Measurements from ENCODE around the gene INSIG2. TPM values are rescaled to one million over a fixed set of nuclear protein-coding genes. Genes with fewer than 3 reads are reported as not detected.

INSIG2 gene
- total RNA-seq, 1 experiment from 2014 or later = 15.0 TPM

DNA sequence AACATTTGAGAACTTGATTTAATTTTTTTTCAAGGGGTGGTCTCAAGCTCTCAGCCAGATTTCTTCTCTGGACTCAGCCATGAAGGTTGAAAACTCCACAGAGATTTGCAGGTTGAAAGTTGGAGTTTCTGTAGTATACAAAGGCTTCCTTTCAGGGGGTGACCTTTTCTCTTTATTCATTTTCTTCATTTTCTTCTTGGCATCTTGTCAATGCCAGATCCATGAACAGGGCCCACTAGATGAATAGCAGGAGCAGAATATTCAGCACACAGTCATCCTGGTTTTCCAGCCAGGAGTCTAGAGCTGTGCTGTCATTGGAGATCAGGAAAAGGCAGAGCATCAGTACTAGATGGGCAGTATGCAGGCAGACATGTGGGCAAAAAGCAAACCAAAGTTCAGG, 62.0 kb downstream of the INSIG2 start:
- intact Hi-C loops (cut with micrococcal nuclease) = no loop called here
- Mint-ChIP-seq H3K27me3 (ENCODE audit: insufficient read depth, unreplicated experiment) (no peaks in the 10 kb centered on the region), H3K4me3 (ENCODE audit: unreplicated experiment) (no peak overlapping the region), H3K36me3 (ENCODE audit: insufficient read depth, unreplicated experiment) (no peaks in the 10 kb centered on the region), H3K27ac (ENCODE audit: low read depth, unreplicated experiment) (no peak overlapping the region), H3K9me3 (ENCODE audit: unreplicated experiment) (no peaks in the 10 kb centered on the region), H3K4me1 (ENCODE audit: insufficient read depth, unreplicated experiment) (no peaks in the 10 kb centered on the region)
- TF ChIP-seq, protein P1, sequence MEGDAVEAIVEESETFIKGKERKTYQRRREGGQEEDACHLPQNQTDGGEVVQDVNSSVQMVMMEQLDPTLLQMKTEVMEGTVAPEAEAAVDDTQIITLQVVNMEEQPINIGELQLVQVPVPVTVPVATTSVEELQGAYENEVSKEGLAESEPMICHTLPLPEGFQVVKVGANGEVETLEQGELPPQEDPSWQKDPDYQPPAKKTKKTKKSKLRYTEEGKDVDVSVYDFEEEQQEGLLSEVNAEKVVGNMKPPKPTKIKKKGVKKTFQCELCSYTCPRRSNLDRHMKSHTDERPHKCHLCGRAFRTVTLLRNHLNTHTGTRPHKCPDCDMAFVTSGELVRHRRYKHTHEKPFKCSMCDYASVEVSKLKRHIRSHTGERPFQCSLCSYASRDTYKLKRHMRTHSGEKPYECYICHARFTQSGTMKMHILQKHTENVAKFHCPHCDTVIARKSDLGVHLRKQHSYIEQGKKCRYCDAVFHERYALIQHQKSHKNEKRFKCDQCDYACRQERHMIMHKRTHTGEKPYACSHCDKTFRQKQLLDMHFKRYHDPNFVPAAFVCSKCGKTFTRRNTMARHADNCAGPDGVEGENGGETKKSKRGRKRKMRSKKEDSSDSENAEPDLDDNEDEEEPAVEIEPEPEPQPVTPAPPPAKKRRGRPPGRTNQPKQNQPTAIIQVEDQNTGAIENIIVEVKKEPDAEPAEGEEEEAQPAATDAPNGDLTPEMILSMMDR (IDR thresholded peaks at IDR 0.05; ENCODE audit: unreplicated experiment) = no peak
- ChIA-PET CTCF (interaction anchor here (0.6 to 0.7 kb wide), 2 partner anchors 32 to 47 kb away, joined by 3 to 4 read pairs; no protein-coding TSS in a partner anchor), POLR2A (no interaction called here)
- BruUV-seq (replicated peaks) = no TSS peak
- no peak for DNase-seq (ENCODE audit: unreplicated experiment)

DNA sequence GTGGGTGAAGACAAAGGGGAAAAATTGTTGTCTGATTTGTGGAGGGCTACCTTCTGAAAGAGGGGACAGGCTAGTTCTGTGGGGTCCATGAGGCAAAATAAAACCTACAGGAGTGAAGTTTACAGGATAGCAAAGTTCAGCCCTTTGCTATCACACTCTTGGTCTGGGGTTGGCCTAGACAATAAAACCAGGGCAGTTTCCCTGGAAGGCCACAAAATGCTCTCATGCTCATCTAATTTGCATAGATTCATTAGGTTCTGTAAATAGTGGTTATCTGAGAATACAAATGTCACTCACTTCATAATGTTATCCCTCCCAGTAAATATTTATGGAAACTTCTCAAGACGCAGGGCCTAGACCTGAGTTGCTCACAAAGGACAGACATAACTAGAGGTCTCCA, 63.6 kb downstream of the INSIG2 start:
- Mint-ChIP-seq H3K4me3 (ENCODE audit: unreplicated experiment) (no peak overlapping the region), H3K27ac (ENCODE audit: low read depth, unreplicated experiment) (no peak overlapping the region), H3K9me3 (ENCODE audit: unreplicated experiment) (peaks cover 9% of the 10 kb centered on the region), H3K27me3 (ENCODE audit: insufficient read depth, unreplicated experiment) (peaks cover 7% of the 10 kb centered on the region), H3K4me1 (ENCODE audit: insufficient read depth, unreplicated experiment) (no peaks in the 10 kb centered on the region), H3K36me3 (ENCODE audit: insufficient read depth, unreplicated experiment) (no peaks in the 10 kb centered on the region)
- intact Hi-C loops (cut with micrococcal nuclease) = no loop called here
- DNase-seq (ENCODE audit: unreplicated experiment) = no peak
- TF ChIP-seq, protein P1 (IDR thresholded peaks at IDR 0.05; ENCODE audit: unreplicated experiment) = no peak
- ChIA-PET CTCF (no interaction called here), POLR2A (no interaction called here)
- BruUV-seq (replicated peaks) = no TSS peak

DNA sequence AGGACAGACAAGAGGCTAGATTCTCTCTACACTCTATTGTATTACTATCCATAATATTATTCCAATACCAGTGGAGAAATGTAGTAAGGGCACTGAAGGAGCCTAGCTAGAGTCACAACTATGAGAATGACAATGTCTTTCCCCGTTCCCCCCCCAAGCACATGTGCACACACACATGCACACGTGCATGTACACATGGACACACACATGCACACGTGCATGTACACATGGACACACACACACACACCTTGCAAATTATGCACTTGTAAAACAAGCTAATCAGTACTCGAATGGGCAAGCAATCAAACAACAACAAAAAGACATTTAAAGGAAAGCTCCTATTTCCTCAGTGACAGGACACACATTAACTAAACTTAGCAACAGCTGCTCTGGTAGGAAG, 65.2 kb downstream of the INSIG2 start:
- Mint-ChIP-seq H3K9me3 (ENCODE audit: unreplicated experiment) (peaks cover 9% of the 10 kb centered on the region), H3K36me3 (ENCODE audit: insufficient read depth, unreplicated experiment) (no peaks in the 10 kb centered on the region), H3K4me1 (ENCODE audit: insufficient read depth, unreplicated experiment) (no peaks in the 10 kb centered on the region), H3K4me3 (ENCODE audit: unreplicated experiment) (no peak overlapping the region), H3K27ac (ENCODE audit: low read depth, unreplicated experiment) (no peak overlapping the region), H3K27me3 (ENCODE audit: insufficient read depth, unreplicated experiment) (peaks cover 21% of the 10 kb centered on the region)
- no TSS peak for BruUV-seq (replicated peaks)
- ChIA-PET POLR2A (no interaction called here), CTCF (interaction anchor here (1.4 to 1.6 kb wide), 2 partner anchors 49 to 107 kb away, joined by 3 to 6 read pairs; no protein-coding TSS in a partner anchor)
- intact Hi-C loops (cut with micrococcal nuclease) = no loop called here
- TF ChIP-seq, protein P1 (IDR thresholded peaks at IDR 0.05; ENCODE audit: unreplicated experiment) = no peak
- DNase-seq (ENCODE audit: unreplicated experiment) = no peak

DNA sequence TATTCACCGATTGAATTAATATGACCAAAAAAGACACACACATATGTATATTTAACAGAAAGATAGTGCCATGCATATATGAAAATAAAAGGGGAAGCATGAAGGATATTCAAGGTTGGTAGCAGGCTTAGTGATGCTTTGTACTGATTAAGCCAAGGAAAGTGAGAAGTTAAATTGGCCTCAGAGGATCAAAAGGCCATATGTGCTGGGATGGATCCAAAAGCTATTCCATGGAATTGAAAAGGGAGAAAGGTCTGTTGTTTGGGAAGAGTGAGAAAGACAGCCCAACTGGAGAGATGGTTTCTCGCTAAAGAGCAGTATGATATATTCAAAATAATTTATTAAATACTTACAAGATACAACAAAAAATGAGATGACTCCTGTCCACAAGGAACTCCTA, 65.9 kb downstream of the INSIG2 start:
- no peak overlapping the region for H3K4me3 Mint-ChIP-seq (ENCODE audit: unreplicated experiment)
- no peak for DNase-seq (ENCODE audit: unreplicated experiment)
- H3K36me3 Mint-ChIP-seq (ENCODE audit: insufficient read depth, unreplicated experiment) = no peaks in the 10 kb centered on the region
- H3K9me3 Mint-ChIP-seq (ENCODE audit: unreplicated experiment) = peaks cover 9% of the 10 kb centered on the region
- ChIA-PET CTCF (interaction anchor here (0.9 to 1.6 kb wide), 4 partner anchors 48 to 151 kb away, joined by 3 to 6 read pairs (median 3); no protein-coding TSS in a partner anchor), POLR2A (no interaction called here)
- H3K27ac Mint-ChIP-seq (ENCODE audit: low read depth, unreplicated experiment) = no peak overlapping the region
- intact Hi-C loops (cut with micrococcal nuclease) = no loop called here
- no peaks in the 10 kb centered on the region for H3K4me1 Mint-ChIP-seq (ENCODE audit: insufficient read depth, unreplicated experiment)
- BruUV-seq (replicated peaks) = no TSS peak
- H3K27me3 Mint-ChIP-seq (ENCODE audit: insufficient read depth, unreplicated experiment) = peaks cover 28% of the 10 kb centered on the region
- TF ChIP-seq, protein P1 (IDR thresholded peaks at IDR 0.05; ENCODE audit: unreplicated experiment) = no peak

Other genes starting within 250 kb of the INSIG2 start
- 37.8 and 44.9 TPM in 2 replicates for gene CCDC93, start 74.4 kb upstream of the INSIG2 start, total RNA-seq (2022)

Data from MCF 10A (cell line).